IMR-90 (cell line): Measurements from ENCODE around the gene PHLPP2.

ENCODE experiments used
- FOS ChIP-seq: fragments of 150-350 bp; IDR thresholded peaks from 2 replicates; pipeline ENCODE4 v1.6.1; 2016; ENCODE audit warnings: low read depth, low read length
- MAFK ChIP-seq: IDR thresholded peaks from 2 replicates; pipeline ENCODE4 v1.6.1; 2012; ENCODE audit warnings: low read depth, low read length, improper control_type of control experiment
- MAZ ChIP-seq: IDR thresholded peaks from 2 replicates; pipeline ENCODE4 v1.6.1; 2012; ENCODE audit warnings: low read depth, mild to moderate bottlenecking, low read length, improper control_type of control experiment, moderate library complexity, borderline replicate concordance
- NFE2L2 ChIP-seq: fragments of 150-350 bp; IDR thresholded peaks from 2 replicates; pipeline ENCODE4 v1.6.1; 2016; ENCODE audit warnings: low read depth, mild to moderate bottlenecking, low read length
- POLR2A ChIP-seq: IDR thresholded peaks from 2 replicates; pipeline ENCODE4 v1.6.1; 2012; ENCODE audit warnings: mild to moderate bottlenecking, low read depth, low read length
- RAD21 ChIP-seq: IDR thresholded peaks from 2 replicates; pipeline ENCODE4 v1.6.1; 2012; ENCODE audit warnings: low read length, improper control_type of control experiment
- RFX5 ChIP-seq: IDR thresholded peaks from 2 replicates; pipeline ENCODE4 v1.8.0; 2012; ENCODE audit warnings: low read depth, mild to moderate bottlenecking, low read length, moderate library complexity
- SMC3 ChIP-seq: fragments of 150-350 bp; IDR thresholded peaks from 2 replicates; pipeline ENCODE4 v1.6.1; 2016; ENCODE audit warnings: low read depth, mild to moderate bottlenecking, antibody characterized with exemption, low read length, moderate library complexity
- TF ChIP-seq, protein P1 (sequence below): conservative IDR thresholded peaks from 2 replicates; pipeline ENCODE4 v1.5.1; 2012; ENCODE audit warnings: mild to moderate bottlenecking, low read depth, low read length, improper control_type of control experiment

DNA sequence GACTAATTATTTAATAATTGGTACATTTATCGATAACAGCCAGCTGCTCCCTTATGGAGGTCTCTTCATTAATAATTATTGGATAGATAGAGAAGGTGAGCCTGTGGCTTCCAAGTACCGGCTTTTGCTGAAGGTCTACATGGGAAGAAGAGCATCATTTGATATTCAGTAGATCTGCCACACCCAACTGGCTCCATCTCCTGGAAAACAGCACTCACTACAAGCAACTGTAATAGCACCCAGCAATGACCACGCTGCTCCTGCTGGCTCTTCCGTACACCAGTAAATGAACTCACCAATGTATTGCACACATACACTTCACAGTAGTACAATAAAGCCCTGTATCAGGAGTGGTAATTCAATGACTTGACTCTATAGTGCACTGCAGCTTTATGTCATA is 79.1 kb downstream of the PHLPP2 start:
- TF ChIP-seq, protein P1, sequence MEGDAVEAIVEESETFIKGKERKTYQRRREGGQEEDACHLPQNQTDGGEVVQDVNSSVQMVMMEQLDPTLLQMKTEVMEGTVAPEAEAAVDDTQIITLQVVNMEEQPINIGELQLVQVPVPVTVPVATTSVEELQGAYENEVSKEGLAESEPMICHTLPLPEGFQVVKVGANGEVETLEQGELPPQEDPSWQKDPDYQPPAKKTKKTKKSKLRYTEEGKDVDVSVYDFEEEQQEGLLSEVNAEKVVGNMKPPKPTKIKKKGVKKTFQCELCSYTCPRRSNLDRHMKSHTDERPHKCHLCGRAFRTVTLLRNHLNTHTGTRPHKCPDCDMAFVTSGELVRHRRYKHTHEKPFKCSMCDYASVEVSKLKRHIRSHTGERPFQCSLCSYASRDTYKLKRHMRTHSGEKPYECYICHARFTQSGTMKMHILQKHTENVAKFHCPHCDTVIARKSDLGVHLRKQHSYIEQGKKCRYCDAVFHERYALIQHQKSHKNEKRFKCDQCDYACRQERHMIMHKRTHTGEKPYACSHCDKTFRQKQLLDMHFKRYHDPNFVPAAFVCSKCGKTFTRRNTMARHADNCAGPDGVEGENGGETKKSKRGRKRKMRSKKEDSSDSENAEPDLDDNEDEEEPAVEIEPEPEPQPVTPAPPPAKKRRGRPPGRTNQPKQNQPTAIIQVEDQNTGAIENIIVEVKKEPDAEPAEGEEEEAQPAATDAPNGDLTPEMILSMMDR: peak; percentile 42
- TF ChIP-seq SMC3 (peak; percentile 32; the same call in 1 of the 2 replicates), RAD21 (peak; percentile 45), FOS (no peak), POLR2A (no peak), NFE2L2 (no peak), MAZ (no peak), MAFK (no peak), RFX5 (no peak)
